HG02571 (cell line): ENCODE results near the gene IRAK2.

Source experiments
- ATAC-seq: cut with Tn5 transposase; IDR thresholded peaks from one replicate; pipeline ENCODE4 v1.9.1; 2021; ENCODE audit warnings: mild to moderate bottlenecking, moderate library complexity; ENCODE audit not compliant: unreplicated experiment

The IRAK2 gene

GRCh38 chr3:10279384-10280176 lies 114.9 kb downstream of the IRAK2 start:
- ATAC-seq = no peak

- no peak for ATAC-seq
Measured at GRCh38 chr3:10280177-10280529, 115.4 kb downstream of the IRAK2 start.

- ATAC-seq = no peak
Measured at GRCh38 chr3:10280571-10280970, 115.9 kb downstream of the IRAK2 start.

GRCh38 chr3:10281951-10282350 lies 117.2 kb downstream of the IRAK2 start:
- ATAC-seq = no peak

- no peak for ATAC-seq
Measured at GRCh38 chr3:10283638-10284037, 118.9 kb downstream of the IRAK2 start.

GRCh38 chr3:10284496-10284895 lies 119.8 kb downstream of the IRAK2 start:
- ATAC-seq = no peak

- no peak for ATAC-seq
Measured at GRCh38 chr3:10285272-10286132, 120.8 kb downstream of the IRAK2 start.

- no peak for ATAC-seq
Measured at GRCh38 chr3:10286133-10286524, 121.4 kb downstream of the IRAK2 start.

- ATAC-seq = no peak
Measured at GRCh38 chr3:10286596-10287295, 122.0 kb downstream of the IRAK2 start.

- ATAC-seq = no peak
Measured at GRCh38 chr3:10287936-10288574, 123.3 kb downstream of the IRAK2 start.

GRCh38 chr3:10288575-10288960 lies 123.8 kb downstream of the IRAK2 start:
- no peak for ATAC-seq

- no peak for ATAC-seq
Measured at GRCh38 chr3:10289077-10289476, 124.4 kb downstream of the IRAK2 start.

- ATAC-seq = no peak
Measured at GRCh38 chr3:10289787-10290355, 125.2 kb downstream of the IRAK2 start.

- ATAC-seq = no peak
Measured at GRCh38 chr3:10290481-10291176, 125.9 kb downstream of the IRAK2 start.

- no peak for ATAC-seq
Measured at GRCh38 chr3:10291641-10292040, 126.9 kb downstream of the IRAK2 start.

GRCh38 chr3:10292505-10293419 lies 128.0 kb downstream of the IRAK2 start, which contains the start of gene GHRL:
GHRL (minus strand) TSS chr3:10292947; CDS start chr3:10290180, 2,767 bp downstream.
- peak; percentile 74 for ATAC-seq
